GM12878 (cell line): ENCODE measurements around the gene STKLD1. TPM values are rescaled to one million over a fixed set of nuclear protein-coding genes. Genes with fewer than 3 reads are reported as not detected.

Experiments used
- ATAC-seq: fragments of 200-7000 bp; cut with Tn5 transposase; 3 replicates; pipeline ENCODE4 v1.9.1; 2020; ENCODE audit warnings: mild to moderate bottlenecking, moderate library complexity
- BruUV-seq: library from RNA; stranded (reverse); fragments of 400-500 nt; replicated peaks from 2 replicates; lab custom pipeline; 2021; lab: Mats Ljungman, UMichigan
- CTCF ChIA-PET: fragments of 300-600 bp; sonication (Branson Sonifier 250); formaldehyde crosslinking; extraction: SDS; loops from one replicate; lab custom pipeline; 2021; ENCODE audit warnings: inconsistent platforms; lab: Yijun Ruan, JAX
- POLR2A ChIA-PET: fragments of 350-600 bp; formaldehyde crosslinking; extraction: SDS; loops from one replicate; lab custom pipeline; 2021; ENCODE audit warnings: inconsistent platforms; lab: Charles Lee
- RAD21 ChIA-PET: fragments of 300-600 bp; sonication (Branson Sonifier 250); formaldehyde crosslinking; loops from one replicate; lab custom pipeline; 2023; ENCODE audit warnings: antibody characterized with exemption; ENCODE audit not compliant: unreplicated experiment; lab: Charles Lee
- SMC1A ChIA-PET: fragments of 300-600 bp; sonication (Branson Sonifier 250); formaldehyde crosslinking; loops from one replicate; lab custom pipeline; 2023; ENCODE audit not compliant: unreplicated experiment, uncharacterized antibody; lab: Charles Lee
- DNase-seq: peaks from one replicate; pipeline ENCODE4 v3.0.0-alpha.2; 2011; ENCODE audit warnings: low read depth, low spot score
- FAIRE-seq: peaks from 3 replicates; lab custom pipeline; 2011; peaks lifted over from hg19 to GRCh38; lab: Jason Lieb, UNC
- H2AFZ ChIP-seq: 2 replicates; pipeline ENCODE4 v1.6.0; 2011; ENCODE audit warnings: low read depth, low read length, control low read depth; ENCODE audit not compliant: control insufficient read depth
- H3K27ac ChIP-seq: 2 replicates; pipeline ENCODE4 v1.5.1; 2011; ENCODE audit warnings: control low read depth; ENCODE audit not compliant: control insufficient read depth, insufficient read depth
- H3K27me3 ChIP-seq, 2 experiments: replicated peaks in 1 of 2; 2 replicates each; pipeline versions ENCODE4 v1.6.0 to v1.6.1; 2011; ENCODE audit warnings: low read length in 1 of 2; ENCODE audit not compliant: control insufficient read depth in 2 of 2, insufficient read depth in 2 of 2
- H3K36me3 ChIP-seq, 2 experiments: 2 replicates each; pipeline ENCODE4 v1.5.1; 2011; ENCODE audit warnings: low read length in 1 of 2; ENCODE audit not compliant: control insufficient read depth in 2 of 2, insufficient read depth in 2 of 2
- H3K4me1 ChIP-seq: 2 replicates; pipeline ENCODE4 v1.6.1; 2011; ENCODE audit warnings: mild to moderate bottlenecking, low read length, moderate library complexity, mixed read lengths; ENCODE audit not compliant: control insufficient read depth, insufficient read depth
- H3K4me2 ChIP-seq: 2 replicates; pipeline ENCODE4 v1.6.0; 2011; ENCODE audit warnings: control low read depth; ENCODE audit not compliant: control insufficient read depth, insufficient read depth
- H3K4me3 ChIP-seq: fragments of 200-600 bp; sonication (generic); 2 replicates; pipeline ENCODE4 v1.5.1; 2016
- H3K79me2 ChIP-seq: 2 replicates; pipeline ENCODE4 v1.6.0; 2011; ENCODE audit warnings: low read length; ENCODE audit not compliant: control insufficient read depth, insufficient read depth
- H3K9ac ChIP-seq: 2 replicates; pipeline ENCODE4 v1.8.0; 2011; ENCODE audit warnings: low read length, control low read depth, mixed read lengths; ENCODE audit not compliant: control insufficient read depth, insufficient read depth
- H3K9me3 ChIP-seq: replicated peaks from 3 replicates; pipeline ENCODE4 v1.5.1; 2011; ENCODE audit warnings: mild to moderate bottlenecking, low read length; ENCODE audit not compliant: control insufficient read depth, insufficient read depth
- H4K20me1 ChIP-seq: 2 replicates; pipeline ENCODE4 v1.6.0; 2011; ENCODE audit not compliant: control insufficient read depth, insufficient read depth
- CEBPB ChIP-seq, 2 experiments: fragments of 150-350 bp in 1 of 2; IDR thresholded peaks; 2 replicates each; pipeline ENCODE4 v1.6.1; 2012 to 2014; ENCODE audit warnings: low read depth in 2 of 2, low read length in 2 of 2, borderline replicate concordance in 1 of 2, inconsistent platforms in 1 of 2
- CHD1 ChIP-seq: IDR thresholded peaks from 2 replicates; pipeline ENCODE4 v1.6.1; 2012; ENCODE audit warnings: low read depth, low read length, improper control_type of control experiment
- CREB1 ChIP-seq: IDR thresholded peaks from 2 replicates; pipeline ENCODE4 v1.6.1; 2012; ENCODE audit warnings: low read depth, mild to moderate bottlenecking, inconsistent platforms
- NFIC ChIP-seq: IDR thresholded peaks from 2 replicates; pipeline ENCODE4 v1.6.1; 2012; ENCODE audit warnings: low read depth, mild to moderate bottlenecking, inconsistent platforms, low read length, moderate library complexity
- SMC3 ChIP-seq: IDR thresholded peaks from 2 replicates; pipeline ENCODE4 v1.6.1; 2011; ENCODE audit warnings: low read length, improper control_type of control experiment, borderline replicate concordance
- SRF ChIP-seq, 2 experiments: IDR thresholded peaks; 2 replicates each; pipeline ENCODE4 v1.6.1; 2011; ENCODE audit warnings: low read depth in 2 of 2, low read length in 2 of 2, mild to moderate bottlenecking in 1 of 2, moderate library complexity in 1 of 2
- STAT3 ChIP-seq: IDR thresholded peaks from 2 replicates; pipeline ENCODE4 v1.6.1; 2011; ENCODE audit warnings: low read depth, low read length, improper control_type of control experiment
- WGBS: methylation state at CpG from one replicate; pipeline ENCODE4 v1.1.6; 2016; ENCODE audit warnings: low lambda C conversion rate; ENCODE audit not compliant: insufficient replicate concordance, insufficient coverage; ENCODE audit errors: missing lambda C conversion rate; 5-methylcytosine and 5-hydroxymethylcytosine counted together
- in situ Hi-C: fragments of 300-500 bp; cut with MboI; formaldehyde crosslinking; loops from 9 replicates; pipeline ENCODE4 v1.14.3; 2018; ENCODE audit warnings: mixed read lengths
- intact Hi-C: fragments of 100-400 bp; cut with micrococcal nuclease; formaldehyde crosslinking; loops from one replicate; pipeline ENCODE4 v1.14.2; 2022; ENCODE audit not compliant: unreplicated experiment
- polyA plus RNA-seq, 11 experiments: library from polyadenylated mRNA; depleted of rRNA in 4 of 11; unstranded in 6 of 11; stranded (reverse) in 5 of 11; fragments of >200 nt; fragmentation: Nextera tagmentation in 4 of 11; fragmentation: Illumina TruSeq in 1 of 11; extraction: Ambion mirVana in 4 of 11; extraction: Trizol in 1 of 11; gene quantifications; 1 replicate in 1 of 11; 2 replicates in 10 of 11; pipeline versions ENCODE4 v1.2.1 to v1.2.3, GENCODE V29; 2011 to 2016; ENCODE audit warnings: inconsistent platforms in 2 of 11, missing spikeins in 2 of 11, low read depth in 1 of 11
- total RNA-seq, 4 experiments: library from RNA; depleted of rRNA in 3 of 4; stranded (reverse); fragments of >200 nt in 3 of 4; fragmentation: Illumina TruSeq in 1 of 4; extraction: Trizol in 1 of 4; gene quantifications; 2 replicates each; pipeline versions ENCODE4 v1.2.1 to v1.2.3, GENCODE V29; 2013 to 2021
- TF ChIP-seq, protein P1 (sequence below): IDR thresholded peaks from 2 replicates; pipeline ENCODE4 v1.6.1; 2012; ENCODE audit warnings: mild to moderate bottlenecking, low read depth, low read length
- TF ChIP-seq, protein P2 (sequence below): IDR thresholded peaks from 2 replicates; pipeline ENCODE4 v1.6.1; 2012; ENCODE audit warnings: low read length, inconsistent platforms
- TF ChIP-seq, protein P3 (sequence below): fragments of 450-650 bp; formaldehyde crosslinking; IDR thresholded peaks from 2 replicates; pipeline ENCODE4 v1.4.0; 2020; ENCODE audit warnings: mild to moderate bottlenecking, moderate library complexity
- TF ChIP-seq, protein P4 (sequence below): IDR thresholded peaks from 2 replicates; pipeline ENCODE4 v1.6.1; 2011; ENCODE audit warnings: borderline replicate concordance, low read depth, mild to moderate bottlenecking, moderate library complexity, low read length; ENCODE audit not compliant: insufficient read depth, poor library complexity, severe bottlenecking
- TF ChIP-seq, protein P5 (sequence below): fragments of 450-650 bp; IDR thresholded peaks from 2 replicates; pipeline ENCODE4 v1.6.1; 2017; ENCODE audit warnings: low read depth, mild to moderate bottlenecking, moderate library complexity

Gene STKLD1
- total and polyA plus RNA-seq, 10 of the 15 experiments (the other 5 are each of a cell fraction or from before 2014, with no cell fraction given) = 0.07 to 0.40 (median 0.29) TPM; not detected in 4

DNA sequence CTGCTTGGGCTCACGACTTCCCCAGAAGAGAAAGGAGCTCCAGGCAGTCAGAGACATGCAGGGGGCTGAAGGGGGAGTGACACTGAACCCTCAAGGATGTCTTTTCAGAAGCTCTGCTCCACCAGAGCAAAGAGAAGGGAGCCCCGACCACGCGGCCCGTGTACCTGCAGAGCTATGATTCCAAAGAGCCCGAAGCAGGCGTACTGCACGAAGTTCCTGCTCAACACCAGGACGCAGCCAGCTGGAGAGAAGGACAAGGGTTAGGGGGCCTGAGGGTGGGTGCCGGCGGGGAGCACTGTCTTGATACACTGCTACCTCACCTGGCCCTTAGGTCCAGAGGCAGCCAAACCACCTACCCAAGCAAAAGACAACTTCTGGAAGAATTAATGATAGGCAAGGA is 9.7 kb upstream of the STKLD1 start:
- ATAC-seq (no peak), DNase-seq (no peak), FAIRE-seq (no peak)
- H4K20me1 ChIP-seq = peaks cover 34% of the 10 kb centered on the region
- H2AFZ ChIP-seq = no peak overlapping the region
- ChIA-PET POLR2A (no interaction called here), SMC1A (no interaction called here), CTCF (interaction anchor here (0.9 to 1.8 kb wide), 3 partner anchors 9 to 31 kb away, joined by 3 to 4 read pairs (median 3); no protein-coding TSS in a partner anchor), RAD21 (no interaction called here)
- no peak overlapping the region for H3K9ac ChIP-seq
- H3K4me3 ChIP-seq = no peak overlapping the region
- peaks cover 46 to 56% of the 10 kb centered on the region in 2 experiments for H3K36me3 ChIP-seq
- no peak overlapping the region for H3K4me2 ChIP-seq
- in situ Hi-C loops = no loop called here
- H3K27me3 ChIP-seq = no peaks in the 10 kb centered on the region
- peaks cover 44% of the 10 kb centered on the region for H3K79me2 ChIP-seq
- H3K4me1 ChIP-seq = peaks cover 9% of the 10 kb centered on the region
- no peak overlapping the region for H3K27ac ChIP-seq
- intact Hi-C loops = no loop called here
- H3K9me3 ChIP-seq = no peaks in the 10 kb centered on the region
- WGBS = 87% methylated on average over 11 of the region's 11 CpGs
- no TSS peak for BruUV-seq
- TF ChIP-seq, protein P1, sequence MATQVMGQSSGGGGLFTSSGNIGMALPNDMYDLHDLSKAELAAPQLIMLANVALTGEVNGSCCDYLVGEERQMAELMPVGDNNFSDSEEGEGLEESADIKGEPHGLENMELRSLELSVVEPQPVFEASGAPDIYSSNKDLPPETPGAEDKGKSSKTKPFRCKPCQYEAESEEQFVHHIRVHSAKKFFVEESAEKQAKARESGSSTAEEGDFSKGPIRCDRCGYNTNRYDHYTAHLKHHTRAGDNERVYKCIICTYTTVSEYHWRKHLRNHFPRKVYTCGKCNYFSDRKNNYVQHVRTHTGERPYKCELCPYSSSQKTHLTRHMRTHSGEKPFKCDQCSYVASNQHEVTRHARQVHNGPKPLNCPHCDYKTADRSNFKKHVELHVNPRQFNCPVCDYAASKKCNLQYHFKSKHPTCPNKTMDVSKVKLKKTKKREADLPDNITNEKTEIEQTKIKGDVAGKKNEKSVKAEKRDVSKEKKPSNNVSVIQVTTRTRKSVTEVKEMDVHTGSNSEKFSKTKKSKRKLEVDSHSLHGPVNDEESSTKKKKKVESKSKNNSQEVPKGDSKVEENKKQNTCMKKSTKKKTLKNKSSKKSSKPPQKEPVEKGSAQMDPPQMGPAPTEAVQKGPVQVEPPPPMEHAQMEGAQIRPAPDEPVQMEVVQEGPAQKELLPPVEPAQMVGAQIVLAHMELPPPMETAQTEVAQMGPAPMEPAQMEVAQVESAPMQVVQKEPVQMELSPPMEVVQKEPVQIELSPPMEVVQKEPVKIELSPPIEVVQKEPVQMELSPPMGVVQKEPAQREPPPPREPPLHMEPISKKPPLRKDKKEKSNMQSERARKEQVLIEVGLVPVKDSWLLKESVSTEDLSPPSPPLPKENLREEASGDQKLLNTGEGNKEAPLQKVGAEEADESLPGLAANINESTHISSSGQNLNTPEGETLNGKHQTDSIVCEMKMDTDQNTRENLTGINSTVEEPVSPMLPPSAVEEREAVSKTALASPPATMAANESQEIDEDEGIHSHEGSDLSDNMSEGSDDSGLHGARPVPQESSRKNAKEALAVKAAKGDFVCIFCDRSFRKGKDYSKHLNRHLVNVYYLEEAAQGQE = no peak
- no peak for TF ChIP-seq STAT3
- TF ChIP-seq, protein P2, sequence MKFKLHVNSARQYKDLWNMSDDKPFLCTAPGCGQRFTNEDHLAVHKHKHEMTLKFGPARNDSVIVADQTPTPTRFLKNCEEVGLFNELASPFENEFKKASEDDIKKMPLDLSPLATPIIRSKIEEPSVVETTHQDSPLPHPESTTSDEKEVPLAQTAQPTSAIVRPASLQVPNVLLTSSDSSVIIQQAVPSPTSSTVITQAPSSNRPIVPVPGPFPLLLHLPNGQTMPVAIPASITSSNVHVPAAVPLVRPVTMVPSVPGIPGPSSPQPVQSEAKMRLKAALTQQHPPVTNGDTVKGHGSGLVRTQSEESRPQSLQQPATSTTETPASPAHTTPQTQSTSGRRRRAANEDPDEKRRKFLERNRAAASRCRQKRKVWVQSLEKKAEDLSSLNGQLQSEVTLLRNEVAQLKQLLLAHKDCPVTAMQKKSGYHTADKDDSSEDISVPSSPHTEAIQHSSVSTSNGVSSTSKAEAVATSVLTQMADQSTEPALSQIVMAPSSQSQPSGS = no peak
- no peak for TF ChIP-seq SMC3
- TF ChIP-seq, protein P3, sequence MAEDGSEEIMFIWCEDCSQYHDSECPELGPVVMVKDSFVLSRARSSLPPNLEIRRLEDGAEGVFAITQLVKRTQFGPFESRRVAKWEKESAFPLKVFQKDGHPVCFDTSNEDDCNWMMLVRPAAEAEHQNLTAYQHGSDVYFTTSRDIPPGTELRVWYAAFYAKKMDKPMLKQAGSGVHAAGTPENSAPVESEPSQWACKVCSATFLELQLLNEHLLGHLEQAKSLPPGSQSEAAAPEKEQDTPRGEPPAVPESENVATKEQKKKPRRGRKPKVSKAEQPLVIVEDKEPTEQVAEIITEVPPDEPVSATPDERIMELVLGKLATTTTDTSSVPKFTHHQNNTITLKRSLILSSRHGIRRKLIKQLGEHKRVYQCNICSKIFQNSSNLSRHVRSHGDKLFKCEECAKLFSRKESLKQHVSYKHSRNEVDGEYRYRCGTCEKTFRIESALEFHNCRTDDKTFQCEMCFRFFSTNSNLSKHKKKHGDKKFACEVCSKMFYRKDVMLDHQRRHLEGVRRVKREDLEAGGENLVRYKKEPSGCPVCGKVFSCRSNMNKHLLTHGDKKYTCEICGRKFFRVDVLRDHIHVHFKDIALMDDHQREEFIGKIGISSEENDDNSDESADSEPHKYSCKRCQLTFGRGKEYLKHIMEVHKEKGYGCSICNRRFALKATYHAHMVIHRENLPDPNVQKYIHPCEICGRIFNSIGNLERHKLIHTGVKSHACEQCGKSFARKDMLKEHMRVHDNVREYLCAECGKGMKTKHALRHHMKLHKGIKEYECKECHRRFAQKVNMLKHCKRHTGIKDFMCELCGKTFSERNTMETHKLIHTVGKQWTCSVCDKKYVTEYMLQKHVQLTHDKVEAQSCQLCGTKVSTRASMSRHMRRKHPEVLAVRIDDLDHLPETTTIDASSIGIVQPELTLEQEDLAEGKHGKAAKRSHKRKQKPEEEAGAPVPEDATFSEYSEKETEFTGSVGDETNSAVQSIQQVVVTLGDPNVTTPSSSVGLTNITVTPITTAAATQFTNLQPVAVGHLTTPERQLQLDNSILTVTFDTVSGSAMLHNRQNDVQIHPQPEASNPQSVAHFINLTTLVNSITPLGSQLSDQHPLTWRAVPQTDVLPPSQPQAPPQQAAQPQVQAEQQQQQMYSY (CRISPR knock-in tag) = no peak
- TF ChIP-seq NFIC = no peak
- no peak for TF ChIP-seq CHD1
- TF ChIP-seq, protein P4, sequence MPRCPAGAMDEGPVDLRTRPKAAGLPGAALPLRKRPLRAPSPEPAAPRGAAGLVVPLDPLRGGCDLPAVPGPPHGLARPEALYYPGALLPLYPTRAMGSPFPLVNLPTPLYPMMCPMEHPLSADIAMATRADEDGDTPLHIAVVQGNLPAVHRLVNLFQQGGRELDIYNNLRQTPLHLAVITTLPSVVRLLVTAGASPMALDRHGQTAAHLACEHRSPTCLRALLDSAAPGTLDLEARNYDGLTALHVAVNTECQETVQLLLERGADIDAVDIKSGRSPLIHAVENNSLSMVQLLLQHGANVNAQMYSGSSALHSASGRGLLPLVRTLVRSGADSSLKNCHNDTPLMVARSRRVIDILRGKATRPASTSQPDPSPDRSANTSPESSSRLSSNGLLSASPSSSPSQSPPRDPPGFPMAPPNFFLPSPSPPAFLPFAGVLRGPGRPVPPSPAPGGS = no peak
- no peak for TF ChIP-seq SRF (IDR thresholded peaks at IDR 0.05; ENCODE audit: low read depth in 2 of 2, low read length in 2 of 2)
- TF ChIP-seq, protein P5, sequence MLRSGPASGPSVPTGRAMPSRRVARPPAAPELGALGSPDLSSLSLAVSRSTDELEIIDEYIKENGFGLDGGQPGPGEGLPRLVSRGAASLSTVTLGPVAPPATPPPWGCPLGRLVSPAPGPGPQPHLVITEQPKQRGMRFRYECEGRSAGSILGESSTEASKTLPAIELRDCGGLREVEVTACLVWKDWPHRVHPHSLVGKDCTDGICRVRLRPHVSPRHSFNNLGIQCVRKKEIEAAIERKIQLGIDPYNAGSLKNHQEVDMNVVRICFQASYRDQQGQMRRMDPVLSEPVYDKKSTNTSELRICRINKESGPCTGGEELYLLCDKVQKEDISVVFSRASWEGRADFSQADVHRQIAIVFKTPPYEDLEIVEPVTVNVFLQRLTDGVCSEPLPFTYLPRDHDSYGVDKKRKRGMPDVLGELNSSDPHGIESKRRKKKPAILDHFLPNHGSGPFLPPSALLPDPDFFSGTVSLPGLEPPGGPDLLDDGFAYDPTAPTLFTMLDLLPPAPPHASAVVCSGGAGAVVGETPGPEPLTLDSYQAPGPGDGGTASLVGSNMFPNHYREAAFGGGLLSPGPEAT = no peak
- no peak for TF ChIP-seq CREB1
- TF ChIP-seq CEBPB (IDR thresholded peaks at IDR 0.05; ENCODE audit: borderline replicate concordance in 1 of 2, low read depth in 2 of 2, low read length in 2 of 2) = no peak
